DND-41 (cell line): ENCODE data around the gene TTN.

ENCODE experiments used
- ATAC-seq: fragments of 200-7000 bp; cut with Tn5 transposase; 3 replicates; pipeline ENCODE4 v1.9.1; 2021; ENCODE audit warnings: low read depth; ENCODE audit not compliant: insufficient read depth
- DNase-seq: peaks from one replicate; pipeline ENCODE4 v3.0.0-alpha.2; 2020
- H2AFZ ChIP-seq: 2 replicates; pipeline ENCODE4 v1.6.0; 2012; ENCODE audit warnings: low read depth, low read length
- H3K27ac ChIP-seq: 2 replicates; pipeline ENCODE4 v1.5.1; 2012; ENCODE audit warnings: low read length, inconsistent platforms
- H3K27me3 ChIP-seq: fragments of 200-600 bp; sonication (generic); 2 replicates; pipeline ENCODE4 v1.6.0; 2012; ENCODE audit warnings: low read length, mild to moderate bottlenecking, inconsistent platforms; ENCODE audit not compliant: insufficient read depth, poor library complexity
- H3K36me3 ChIP-seq: 2 replicates; pipeline ENCODE4 v1.5.1; 2012; ENCODE audit warnings: low read length, inconsistent platforms; ENCODE audit not compliant: insufficient read depth
- H3K4me1 ChIP-seq: 2 replicates; pipeline ENCODE4 v1.5.1; 2012; ENCODE audit warnings: mild to moderate bottlenecking, low read length; ENCODE audit not compliant: insufficient read depth
- H3K4me2 ChIP-seq: 2 replicates; pipeline ENCODE4 v1.6.0; 2012; ENCODE audit warnings: mild to moderate bottlenecking, moderate library complexity, low read length, inconsistent platforms; ENCODE audit not compliant: insufficient read depth
- H3K4me3 ChIP-seq, 2 experiments: fragments of 200-600 bp in 1 of 2; shearing (Covaris generic) in 1 of 2; 2 replicates each; pipeline ENCODE4 v1.5.1; 2012 to 2016; ENCODE audit warnings: inconsistent platforms in 2 of 2, low read length in 2 of 2, mild to moderate bottlenecking in 2 of 2, low read depth in 1 of 2, moderate library complexity in 1 of 2
- H3K79me2 ChIP-seq: 2 replicates; pipeline ENCODE4 v1.6.0; 2012; ENCODE audit warnings: low read length, inconsistent platforms; ENCODE audit not compliant: insufficient read depth
- H3K9ac ChIP-seq: 2 replicates; pipeline ENCODE4 v1.6.0; 2012; ENCODE audit warnings: low read depth, mild to moderate bottlenecking, inconsistent platforms, low read length, moderate library complexity
- H3K9me3 ChIP-seq: 2 replicates; pipeline ENCODE4 v1.5.1; 2012; ENCODE audit warnings: low read length, moderate library complexity, mild to moderate bottlenecking, inconsistent platforms; ENCODE audit not compliant: insufficient read depth, severe bottlenecking
- H4K20me1 ChIP-seq: 2 replicates; pipeline ENCODE4 v1.6.0; 2012; ENCODE audit warnings: low read length; ENCODE audit not compliant: insufficient read depth
- CTCF ChIP-seq: IDR thresholded peaks from 2 replicates; pipeline ENCODE4 v1.5.1; 2012; ENCODE audit warnings: borderline replicate concordance, low read length, moderate library complexity, mild to moderate bottlenecking; ENCODE audit not compliant: poor library complexity, severe bottlenecking; ENCODE audit errors: extremely low read depth
- EZH2 ChIP-seq: IDR thresholded peaks from 3 replicates; pipeline ENCODE4 v1.6.1; 2012; ENCODE audit warnings: borderline replicate concordance, low read depth, mild to moderate bottlenecking, moderate library complexity, low read length, inconsistent platforms; ENCODE audit not compliant: severe bottlenecking

Gene TTN

DNA sequence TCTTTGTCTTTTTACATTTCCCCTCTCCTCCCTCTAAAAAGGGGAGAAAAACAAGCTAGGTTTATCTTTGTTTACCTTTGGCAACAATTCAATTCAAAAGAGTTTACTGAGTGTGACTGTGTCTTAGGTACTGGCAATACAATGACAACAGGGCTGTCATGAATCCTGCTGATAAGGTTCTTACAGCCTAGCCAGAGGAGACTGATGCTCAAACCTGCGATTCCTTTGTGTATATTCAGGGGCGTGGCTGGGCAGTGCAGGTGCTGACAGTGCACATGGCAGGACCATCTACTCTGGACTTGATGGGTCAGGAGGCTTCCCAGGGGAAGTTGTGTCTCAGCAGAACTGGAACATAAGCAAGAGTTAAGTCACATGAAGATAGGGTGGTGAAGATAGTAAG is 23.2 kb upstream of the TTN start:
- no peaks in the 10 kb centered on the region for H3K9me3 ChIP-seq
- H3K4me3 ChIP-seq, result no peak overlapping the region
- ATAC-seq (no peak), DNase-seq (no peak)
- H3K27me3 ChIP-seq, result no peaks in the 10 kb centered on the region
- TF ChIP-seq EZH2, result no peak
- TF ChIP-seq CTCF, result no peak
- no peaks in the 10 kb centered on the region for H3K36me3 ChIP-seq
- no peaks in the 10 kb centered on the region for H4K20me1 ChIP-seq
- H3K79me2 ChIP-seq, result no peaks in the 10 kb centered on the region
- H3K4me1 ChIP-seq, result no peaks in the 10 kb centered on the region
- no peak overlapping the region for H3K4me2 ChIP-seq
- no peak overlapping the region for H3K27ac ChIP-seq
- H3K9ac ChIP-seq, result no peak overlapping the region
- no peak overlapping the region for H2AFZ ChIP-seq

- Histone ChIP-seq H3K27me3 (no peaks in the 10 kb centered on the region), H3K27ac (no peak overlapping the region)
Measured at GRCh38 chr2:178829981-178830380, 22.8 kb upstream of the TTN start.

DNA sequence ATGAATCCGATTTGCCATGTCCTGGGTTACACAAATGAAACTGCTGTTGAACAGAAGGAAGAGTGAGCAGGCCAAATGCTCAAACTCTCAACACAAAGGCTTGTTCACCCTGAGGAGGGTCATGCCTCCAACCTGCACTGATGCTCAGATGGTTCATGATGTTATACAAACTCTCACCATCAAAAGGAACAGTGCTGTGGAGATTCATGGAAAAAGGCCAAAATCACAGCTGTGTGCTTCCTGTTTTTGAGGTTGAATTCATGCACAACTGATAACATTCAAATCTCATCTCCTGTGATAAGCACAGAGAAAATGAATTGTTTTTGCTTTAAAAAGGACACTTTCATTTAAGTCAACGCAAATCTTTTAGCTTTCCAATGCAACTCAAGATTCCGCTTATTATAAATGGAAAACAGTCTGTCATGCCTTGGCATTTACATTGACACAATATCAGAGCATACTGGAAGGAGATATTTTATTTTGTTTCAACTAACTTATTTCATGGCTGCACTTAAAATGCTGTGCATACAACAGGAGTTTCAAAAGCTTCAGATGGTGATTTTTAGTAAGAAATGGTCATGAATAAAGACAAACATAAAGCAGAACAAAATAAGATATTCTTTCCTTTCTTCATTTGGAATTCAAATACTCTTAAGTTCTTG is 22.2 kb upstream of the TTN start:
- no peaks in the 10 kb centered on the region for H3K36me3 ChIP-seq
- ATAC-seq (no peak), DNase-seq (no peak)
- H2AFZ ChIP-seq, result no peak overlapping the region
- H3K4me1 ChIP-seq, result no peaks in the 10 kb centered on the region
- no peak overlapping the region for H3K4me2 ChIP-seq
- no peaks in the 10 kb centered on the region for H3K27me3 ChIP-seq
- H3K79me2 ChIP-seq, result no peaks in the 10 kb centered on the region
- H3K4me3 ChIP-seq, result no peak overlapping the region
- TF ChIP-seq EZH2, result no peak
- TF ChIP-seq CTCF, result no peak
- no peak overlapping the region for H3K27ac ChIP-seq
- H3K9ac ChIP-seq, result no peak overlapping the region
- H3K9me3 ChIP-seq, result no peaks in the 10 kb centered on the region
- no peaks in the 10 kb centered on the region for H4K20me1 ChIP-seq

More at GRCh38 chr2:178829981-178830380, 22.8 kb upstream of the TTN start:
- Histone ChIP-seq H3K36me3 (no peaks in the 10 kb centered on the region), H4K20me1 (no peaks in the 10 kb centered on the region), H3K9me3 (no peaks in the 10 kb centered on the region), H3K9ac (no peak overlapping the region), H3K4me1 (no peaks in the 10 kb centered on the region), H3K79me2 (no peaks in the 10 kb centered on the region), H3K4me3 (no peak overlapping the region), H3K4me2 (no peak overlapping the region), H2AFZ (no peak overlapping the region)
- DNase-seq (no peak), ATAC-seq (no peak)
- no peak for TF ChIP-seq EZH2
- TF ChIP-seq CTCF, result no peak

DNA sequence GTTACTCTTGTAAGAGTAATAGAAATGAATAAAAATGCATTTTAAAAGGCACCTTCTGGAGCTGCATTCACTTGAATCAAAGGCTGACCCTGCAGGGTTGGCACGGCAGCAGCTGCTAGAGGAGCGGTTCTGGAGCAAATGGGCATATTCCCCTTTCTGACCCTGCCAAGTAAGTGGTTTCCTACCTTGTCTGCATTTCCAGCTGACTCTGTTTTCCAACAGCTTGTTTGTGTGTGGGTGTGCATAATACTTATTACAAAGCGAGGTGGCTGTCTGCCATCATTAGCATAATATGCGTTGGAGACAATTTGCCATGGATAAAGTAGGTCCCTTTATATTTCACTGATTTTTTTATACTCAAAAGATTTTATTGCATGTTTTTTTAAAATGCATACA is 21.3 kb upstream of the TTN start:
- ATAC-seq, result no peak
- Histone ChIP-seq H3K4me2 (no peak overlapping the region), H3K4me3 (no peak overlapping the region), H3K9ac (no peak overlapping the region), H3K79me2 (no peaks in the 10 kb centered on the region), H3K27me3 (no peaks in the 10 kb centered on the region), H4K20me1 (no peaks in the 10 kb centered on the region), H3K9me3 (no peaks in the 10 kb centered on the region), H3K36me3 (no peaks in the 10 kb centered on the region), H2AFZ (no peak overlapping the region), H3K27ac (no peak overlapping the region), H3K4me1 (no peaks in the 10 kb centered on the region)
- DNase-seq, result no peak
- TF ChIP-seq EZH2 (no peak), CTCF (no peak)
